Mesenchymal stem cell (in vitro differentiated cells and primary cell): ENCODE results near the gene DCTD.

Experiments used
- DNase-seq: peaks from one replicate; pipeline ENCODE4 v3.0.0-alpha.2; 2013
- H2AFZ ChIP-seq: one replicate; pipeline ENCODE4 v1.6.1; 2013; ENCODE audit warnings: low read depth, mild to moderate bottlenecking, control low read depth, inconsistent platforms, low read length, moderate library complexity
- H2AK5ac ChIP-seq: 2 replicates; pipeline ENCODE4 v1.6.1; 2013; ENCODE audit warnings: low read length, moderate library complexity, mild to moderate bottlenecking, inconsistent platforms; ENCODE audit not compliant: severe bottlenecking
- H2BK120ac ChIP-seq: one replicate; pipeline ENCODE4 v1.6.1; 2013; ENCODE audit warnings: low read depth, mild to moderate bottlenecking, inconsistent platforms, low read length, moderate library complexity
- H2BK12ac ChIP-seq, 2 experiments: one replicate each; pipeline ENCODE4 v1.6.1; 2013; ENCODE audit warnings: inconsistent platforms in 2 of 2, low read length in 2 of 2, mild to moderate bottlenecking in 2 of 2, moderate library complexity in 2 of 2, control low read depth in 1 of 2
- H2BK15ac ChIP-seq: one replicate; pipeline ENCODE4 v1.6.1; 2013; ENCODE audit warnings: mild to moderate bottlenecking, low read depth, inconsistent platforms; ENCODE audit not compliant: poor library complexity, severe bottlenecking
- H2BK5ac ChIP-seq: 2 replicates; pipeline ENCODE4 v1.6.1; 2013; ENCODE audit warnings: low read depth, mild to moderate bottlenecking, low read length, control low read depth, inconsistent platforms; ENCODE audit not compliant: poor library complexity, severe bottlenecking
- H3K14ac ChIP-seq, 2 experiments: one replicate each; pipeline ENCODE4 v1.6.1; 2013; ENCODE audit warnings: inconsistent platforms in 2 of 2, low read length in 2 of 2, control low read depth in 1 of 2, mild to moderate bottlenecking in 1 of 2, moderate library complexity in 1 of 2
- H3K18ac ChIP-seq, 2 experiments: one replicate each; pipeline ENCODE4 v1.6.1; 2013; ENCODE audit warnings: inconsistent platforms in 2 of 2, low read length in 2 of 2, control low read depth in 1 of 2, low read depth in 1 of 2, mild to moderate bottlenecking in 1 of 2
- H3K23ac ChIP-seq, 2 experiments: one replicate each; pipeline ENCODE4 v1.6.1; 2013; ENCODE audit warnings: inconsistent platforms in 2 of 2, low read length in 2 of 2, mild to moderate bottlenecking in 2 of 2, moderate library complexity in 2 of 2, control low read depth in 1 of 2
- H3K27ac ChIP-seq: 2 replicates; pipeline ENCODE4 v1.5.1; 2013; ENCODE audit warnings: mild to moderate bottlenecking, moderate library complexity, low read length, control low read depth, inconsistent platforms; ENCODE audit not compliant: poor library complexity, severe bottlenecking
- H3K27me3 ChIP-seq, 2 experiments: 2 replicates each; pipeline versions ENCODE4 v1.6.1 to v1.7.0; 2013; ENCODE audit warnings: low read length in 2 of 2, mild to moderate bottlenecking in 2 of 2, moderate library complexity in 2 of 2, control low read depth in 1 of 2, inconsistent platforms in 1 of 2; ENCODE audit not compliant: control insufficient read depth in 1 of 2, insufficient read depth in 1 of 2
- H3K36me3 ChIP-seq, 2 experiments: 2 replicates each; pipeline versions ENCODE4 v1.6.1 to v1.7.0; 2013; ENCODE audit warnings: low read length in 2 of 2, control low read depth in 1 of 2, inconsistent platforms in 1 of 2, low read depth in 1 of 2, mild to moderate bottlenecking in 1 of 2; ENCODE audit not compliant: insufficient read depth in 2 of 2, control insufficient read depth in 1 of 2
- H3K4ac ChIP-seq, 2 experiments: one replicate each; pipeline ENCODE4 v1.6.1; 2013; ENCODE audit warnings: inconsistent platforms in 2 of 2, low read length in 2 of 2, mild to moderate bottlenecking in 2 of 2, moderate library complexity in 2 of 2, control low read depth in 1 of 2, low read depth in 1 of 2
- H3K4me1 ChIP-seq: 2 replicates; pipeline ENCODE4 v1.6.1; 2013; ENCODE audit warnings: low read depth, low read length, control low read depth; ENCODE audit not compliant: control insufficient read depth, insufficient read depth
- H3K4me2 ChIP-seq: 2 replicates; pipeline ENCODE4 v1.6.1; 2013; ENCODE audit warnings: low read length, mild to moderate bottlenecking, inconsistent platforms; ENCODE audit not compliant: poor library complexity, severe bottlenecking
- H3K4me3 ChIP-seq, 2 experiments: 2 replicates each; pipeline versions ENCODE4 v1.5.1 to v1.7.0; 2013; ENCODE audit warnings: low read length in 2 of 2, mild to moderate bottlenecking in 2 of 2, control low read depth in 1 of 2, low read depth in 1 of 2; ENCODE audit not compliant: insufficient read depth in 1 of 2
- H3K79me1 ChIP-seq: replicated peaks from 2 replicates; pipeline ENCODE4 v1.6.1; 2013; ENCODE audit warnings: mild to moderate bottlenecking, control low read depth, low read length, inconsistent platforms; ENCODE audit not compliant: poor library complexity, severe bottlenecking
- H3K9ac ChIP-seq: 2 replicates; pipeline ENCODE4 v1.7.0; 2013; ENCODE audit warnings: mild to moderate bottlenecking, low read length, moderate library complexity
- H3K9me3 ChIP-seq: 2 replicates; pipeline ENCODE4 v1.7.0; 2013; ENCODE audit warnings: mild to moderate bottlenecking, low read length; ENCODE audit not compliant: control insufficient read depth
- H4K8ac ChIP-seq: one replicate; pipeline ENCODE4 v1.6.1; 2013; ENCODE audit warnings: inconsistent platforms, mild to moderate bottlenecking, low read length, moderate library complexity
- H4K91ac ChIP-seq: one replicate; pipeline ENCODE4 v1.6.1; 2013; ENCODE audit warnings: mild to moderate bottlenecking, low read length, inconsistent platforms
- WGBS: methylation state at CpG from one replicate; pipeline ENCODE4 v1.1.7; 2013; ENCODE audit warnings: mixed read lengths; 5-methylcytosine and 5-hydroxymethylcytosine counted together

Gene DCTD

GRCh38 chr4:182908124-182908523, 9.1 kb downstream of the DCTD start:
- H2BK12ac ChIP-seq: no peak overlapping the region
- no peak overlapping the region for H2BK15ac ChIP-seq
- H3K27me3 ChIP-seq: no peaks in the 10 kb centered on the region
- no peak overlapping the region for H3K4me3 ChIP-seq
- no peak for DNase-seq
- WGBS: 98% methylated on average over 3 of the region's 3 CpGs
- H3K79me1 ChIP-seq: peaks cover 48% of the 10 kb centered on the region
- peaks cover 41 to 92% of the 10 kb centered on the region in 2 experiments for H3K36me3 ChIP-seq
- no peak overlapping the region for H4K8ac ChIP-seq
- H2BK120ac ChIP-seq: no peak overlapping the region
- H3K9me3 ChIP-seq: no peaks in the 10 kb centered on the region
- no peak overlapping the region for H3K27ac ChIP-seq
- H3K14ac ChIP-seq: no peak overlapping the region
- no peak overlapping the region for H3K4me2 ChIP-seq
- H2AFZ ChIP-seq: no peak overlapping the region
- no peak overlapping the region for H2AK5ac ChIP-seq
- H2BK5ac ChIP-seq: no peak overlapping the region
- H4K91ac ChIP-seq: no peak overlapping the region
- no peak overlapping the region for H3K18ac ChIP-seq
- H3K9ac ChIP-seq: no peak overlapping the region
- H3K4me1 ChIP-seq: peaks cover 5% of the 10 kb centered on the region
- H3K23ac ChIP-seq: no peak overlapping the region
- no peak overlapping the region for H3K4ac ChIP-seq

DNA sequence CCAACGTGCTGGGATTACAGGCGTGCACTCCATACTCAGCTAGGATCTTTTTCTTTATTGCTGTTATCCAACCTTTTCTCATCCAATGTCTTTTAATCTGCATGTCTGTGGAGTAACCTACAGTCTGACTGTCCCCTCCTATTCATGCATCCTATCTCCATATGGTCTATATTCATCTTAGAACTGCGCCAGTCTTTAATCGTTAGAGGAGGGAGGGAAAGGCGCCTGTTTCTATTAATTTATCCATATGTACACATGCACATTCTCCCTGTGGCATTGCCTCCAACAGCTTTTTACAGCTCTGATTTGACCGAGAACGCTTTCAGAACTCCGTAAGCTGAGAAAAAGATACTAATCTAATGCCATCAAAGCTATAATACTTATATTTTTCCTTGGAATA, 9.8 kb downstream of the DCTD start:
- no peak overlapping the region for H3K4me3 ChIP-seq
- no peak overlapping the region for H2BK15ac ChIP-seq
- peaks cover 51% of the 10 kb centered on the region for H3K79me1 ChIP-seq
- H3K27ac ChIP-seq: no peak overlapping the region
- no peak overlapping the region for H2AFZ ChIP-seq
- H3K14ac ChIP-seq: no peak overlapping the region
- H3K27me3 ChIP-seq: no peaks in the 10 kb centered on the region
- H3K4me2 ChIP-seq: no peak overlapping the region
- peak overlapping the region; percentile 4 for H4K8ac ChIP-seq
- H3K23ac ChIP-seq: no peak overlapping the region
- no peaks in the 10 kb centered on the region for H3K9me3 ChIP-seq
- no peak overlapping the region for H2BK5ac ChIP-seq
- H2BK120ac ChIP-seq: no peak overlapping the region
- H3K18ac ChIP-seq: no peak overlapping the region
- H2BK12ac ChIP-seq: no peak overlapping the region
- no peak for DNase-seq
- peaks cover 44 to 92% of the 10 kb centered on the region in 2 experiments for H3K36me3 ChIP-seq
- no peak overlapping the region for H3K4ac ChIP-seq
- H4K91ac ChIP-seq: no peak overlapping the region
- no peak overlapping the region for H2AK5ac ChIP-seq
- WGBS: 98% methylated on average over 5 of the region's 8 CpGs
- no peaks in the 10 kb centered on the region for H3K4me1 ChIP-seq
- H3K9ac ChIP-seq: no peak overlapping the region

DNA sequence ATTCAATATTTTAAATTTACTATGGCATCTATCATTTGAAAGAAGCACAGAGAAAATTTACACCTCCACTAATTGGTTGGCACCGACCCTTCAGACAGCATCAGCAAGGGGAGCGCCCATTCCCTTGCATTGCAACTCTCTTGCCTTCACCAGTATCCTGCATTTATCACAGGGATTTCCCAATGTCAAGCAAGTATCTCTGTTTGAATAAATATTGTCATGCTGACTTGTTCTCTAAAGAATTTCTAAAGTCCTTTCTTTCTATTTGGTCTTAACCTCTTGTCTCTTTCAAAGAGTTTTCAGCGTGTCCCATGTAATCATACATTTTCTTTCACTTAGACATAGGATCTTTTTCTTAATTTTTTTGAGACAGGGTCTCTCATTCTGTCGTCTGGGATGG, 10.4 kb downstream of the DCTD start:
- no peaks in the 10 kb centered on the region for H3K27me3 ChIP-seq
- H2BK15ac ChIP-seq: no peak overlapping the region
- H4K91ac ChIP-seq: no peak overlapping the region
- H3K27ac ChIP-seq: no peak overlapping the region
- peaks cover 55% of the 10 kb centered on the region for H3K79me1 ChIP-seq
- H3K4me2 ChIP-seq: no peak overlapping the region
- no peak overlapping the region for H2AK5ac ChIP-seq
- DNase-seq: peak; percentile 57
- H3K4me1 ChIP-seq: no peaks in the 10 kb centered on the region
- no peak overlapping the region for H4K8ac ChIP-seq
- H3K14ac ChIP-seq: no peak overlapping the region
- no peak overlapping the region for H3K23ac ChIP-seq
- H3K18ac ChIP-seq: no peak overlapping the region
- H3K9me3 ChIP-seq: no peaks in the 10 kb centered on the region
- no peak overlapping the region for H2BK120ac ChIP-seq
- no peak overlapping the region for H2BK12ac ChIP-seq
- no peak overlapping the region for H2BK5ac ChIP-seq
- WGBS: 90% methylated on average over 4 of the region's 4 CpGs
- no peak overlapping the region for H3K4ac ChIP-seq
- H2AFZ ChIP-seq: no peak overlapping the region
- H3K4me3 ChIP-seq: no peak overlapping the region
- peaks cover 48 to 92% of the 10 kb centered on the region in 2 experiments for H3K36me3 ChIP-seq
- H3K9ac ChIP-seq: no peak overlapping the region

DNA sequence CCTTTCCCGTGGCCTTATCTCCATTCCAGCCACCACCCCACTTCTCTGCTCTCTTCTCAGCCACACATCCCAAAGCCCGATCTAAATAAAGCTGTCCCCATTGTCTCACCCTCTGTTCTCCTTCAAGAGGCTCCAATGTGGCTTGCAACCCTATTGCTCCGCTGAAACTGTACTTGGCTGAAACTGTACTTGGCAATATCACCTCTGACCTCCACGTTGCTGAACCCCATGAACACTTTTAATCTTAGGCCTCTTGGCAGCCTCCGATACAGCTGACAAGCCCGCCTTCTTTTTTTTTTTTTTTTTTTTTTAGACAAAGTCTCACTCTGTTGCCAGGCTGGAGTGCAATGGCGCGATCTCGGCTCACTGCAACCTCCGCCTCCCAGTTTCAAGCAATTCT, 12.1 kb downstream of the DCTD start:
- WGBS: 96% methylated on average over 7 of the region's 10 CpGs
- Histone ChIP-seq H2BK120ac (no peak overlapping the region), H3K23ac (no peak overlapping the region), H3K79me1 (peaks cover 51% of the 10 kb centered on the region), H3K9ac (no peak overlapping the region), H3K27ac (no peak overlapping the region), H4K8ac (no peak overlapping the region), H3K4me3 (no peak overlapping the region), H3K14ac (no peak overlapping the region), H2BK15ac (no peak overlapping the region), H3K4me1 (no peaks in the 10 kb centered on the region), H2AK5ac (no peak overlapping the region), H2BK5ac (no peak overlapping the region), H2BK12ac (no peak overlapping the region), H3K9me3 (no peaks in the 10 kb centered on the region), H4K91ac (no peak overlapping the region), H3K27me3 (no peaks in the 10 kb centered on the region), H3K18ac (no peak overlapping the region), H3K36me3 (peaks cover 45 to 91% of the 10 kb centered on the region in 2 experiments), H3K4me2 (no peak overlapping the region), H2AFZ (no peak overlapping the region), H3K4ac (no peak overlapping the region)
- DNase-seq: no peak
